Hematopoietic multipotent progenitor cell treated with erythropoietin and hydrocortisone succinate and interleukin-3 and kit ligand, for 17 days (in vitro differentiated cells): ENCODE measurements around the gene SSX2.
"Not testable (repeated sequence)": the region's sequence is repeated elsewhere in the genome, so short reads cannot be mapped to it uniquely, and the experiment has no call there.

ENCODE experiments used
- DNase-seq: peaks from one replicate; pipeline ENCODE4 v3.0.0-alpha.2; 2015; ENCODE audit warnings: low spot score

The SSX2 gene, protein sequence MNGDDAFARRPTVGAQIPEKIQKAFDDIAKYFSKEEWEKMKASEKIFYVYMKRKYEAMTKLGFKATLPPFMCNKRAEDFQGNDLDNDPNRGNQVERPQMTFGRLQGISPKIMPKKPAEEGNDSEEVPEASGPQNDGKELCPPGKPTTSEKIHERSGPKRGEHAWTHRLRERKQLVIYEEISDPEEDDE

GRCh38 chrX:52707078-52707477 lies at the start of gene SSX2:
TSS of gene SSX2 (minus strand) at chrX:52707178. CDS start at chrX:52705749, 1,429 bp downstream.
- not testable (repeated sequence) for DNase-seq

GRCh38 chrX:52750952-52751351 lies 44.0 kb upstream of the SSX2 start, which contains the start of gene SSX2B:
TSS of gene SSX2B (plus strand) at chrX:52751252. CDS start at chrX:52752681, 1,429 bp downstream.
- DNase-seq = not testable (repeated sequence)

DNA sequence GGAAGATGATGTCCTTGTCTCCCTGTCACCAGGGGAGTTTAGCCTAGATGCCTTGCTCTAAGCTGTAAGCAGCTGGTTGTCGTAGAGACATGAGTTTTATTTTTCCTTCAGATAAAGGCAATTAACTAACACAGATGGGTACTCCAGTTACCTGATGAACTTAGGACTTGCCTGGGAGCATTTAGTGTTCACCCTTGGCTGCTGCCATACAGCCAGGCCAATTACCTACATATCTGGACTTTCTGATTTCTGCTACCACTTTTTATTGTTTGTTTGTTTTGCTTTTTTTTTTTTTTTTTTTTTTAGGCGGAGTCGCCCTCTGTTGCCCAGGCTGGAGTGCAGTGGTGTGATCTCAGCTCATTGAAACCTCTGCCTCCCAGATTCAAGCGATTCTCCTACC lies 14.9 kb downstream of the SSX2 start:
- DNase-seq = not testable (repeated sequence)

DNA sequence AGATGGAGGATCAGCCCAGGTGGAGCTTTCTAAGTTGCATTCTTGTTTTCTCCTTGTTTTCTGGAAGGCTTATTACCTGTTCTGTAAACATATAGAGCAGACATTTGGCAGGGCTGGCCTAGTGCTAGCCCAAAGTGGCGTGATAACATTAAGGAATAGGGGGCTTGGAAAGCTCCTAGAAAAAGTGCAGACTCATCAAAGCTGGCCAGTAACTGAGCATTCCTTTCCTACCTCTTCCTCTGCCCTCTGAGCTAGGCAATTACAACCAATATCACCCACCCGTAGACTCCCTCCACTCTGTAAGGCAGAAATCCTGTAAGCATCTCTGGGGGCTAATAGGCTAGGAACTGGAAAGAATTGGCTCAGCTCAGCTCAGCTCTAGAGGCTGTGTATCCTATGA lies 44.8 kb downstream of the SSX2 start:
- DNase-seq = not testable (repeated sequence)

DNA sequence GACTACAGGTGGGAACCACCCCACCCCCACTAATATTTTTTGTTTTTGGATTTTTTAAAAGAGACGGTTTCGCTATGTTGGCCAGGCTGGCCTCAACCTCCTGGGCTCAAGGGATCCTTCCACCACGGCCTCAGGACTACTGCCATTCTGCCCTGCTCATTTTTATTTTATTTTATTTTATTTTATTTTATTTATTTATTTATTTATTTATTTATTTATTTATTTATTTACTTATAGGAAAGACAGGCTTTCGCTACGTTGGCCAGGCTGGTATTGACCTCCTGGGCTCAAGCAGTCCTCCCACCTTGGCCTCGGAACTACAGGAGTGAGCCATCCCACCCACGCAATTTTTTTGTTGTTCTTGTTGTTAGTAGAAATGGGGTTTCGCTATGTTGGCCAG lies 51.5 kb downstream of the SSX2 start:
- DNase-seq = not testable (repeated sequence)

DNA sequence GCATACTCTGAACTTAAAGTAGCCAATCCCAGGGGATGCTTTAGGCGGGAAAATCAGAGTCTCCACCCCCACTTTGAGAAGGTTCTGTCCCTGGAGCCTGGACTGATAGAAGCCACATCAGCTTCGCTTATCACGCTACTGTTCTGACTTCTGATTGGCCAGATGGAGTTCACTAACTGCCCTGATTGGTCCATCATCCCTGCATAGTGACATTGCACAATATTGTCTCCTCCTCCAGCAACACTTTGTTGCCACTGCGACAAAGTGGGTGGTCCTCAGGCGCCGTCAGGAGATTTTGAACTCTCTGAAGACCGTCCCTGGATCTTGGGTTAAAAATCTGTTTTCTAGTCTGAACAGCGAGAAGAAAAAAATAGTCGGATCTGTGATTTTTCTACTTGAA lies 52.2 kb downstream of the SSX2 start, which contains the start of gene SSX7:
Gene SSX7 (minus strand): TSS at position 101 of the 400 bp plus-strand sequence. CDS start 1,428 bp downstream, outside the sequence.
- DNase-seq = not testable (repeated sequence)

- not testable (repeated sequence) for DNase-seq
Measured at GRCh38 chrX:52650676-52651075, 56.3 kb downstream of the SSX2 start.

DNA sequence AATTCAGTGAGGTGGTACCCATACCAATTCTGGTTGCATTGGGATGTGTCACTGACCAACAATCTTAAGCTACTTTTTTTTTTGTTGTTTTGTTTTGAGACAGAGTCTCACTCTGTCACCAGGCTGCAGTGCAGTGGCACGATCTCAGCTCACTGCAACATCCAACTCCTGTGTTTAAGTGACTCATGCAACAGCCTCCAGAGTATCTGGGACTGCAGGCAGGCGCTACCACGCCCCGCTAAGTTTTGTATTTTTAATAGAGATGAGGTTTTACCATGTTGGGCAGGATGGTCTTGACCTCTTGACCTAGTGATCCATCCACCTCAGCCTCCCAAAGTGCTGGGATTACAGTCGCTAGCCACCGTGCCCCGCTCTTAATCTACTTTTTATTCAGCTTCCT lies 58.0 kb downstream of the SSX2 start:
- not testable (repeated sequence) for DNase-seq
